GM18526 (cell line): ENCODE measurements around the gene RLF.
A peak's percentile ranks its signal among the peaks of the same experiment; 100 is the strongest.

Source experiments
- POLR2A ChIP-seq: IDR thresholded peaks from 3 replicates; pipeline ENCODE4 v1.6.1; 2011; ENCODE audit not compliant: insufficient read length; ENCODE audit errors: extremely low read depth

Gene RLF

GRCh38 chr1:40161125-40161887, at the start of gene RLF:
RLF (plus strand) TSS chr1:40161387; CDS start chr1:40161400, 13 bp downstream.
- peak; percentile 97 for TF ChIP-seq POLR2A

- no peak for TF ChIP-seq POLR2A
These were observed 46.8 kb upstream of the RLF start for GRCh38 chr1:40114400-40114799.

- no peak for TF ChIP-seq POLR2A
These were observed 41.1 kb upstream of the RLF start for GRCh38 chr1:40120128-40120527.

- TF ChIP-seq POLR2A = no peak
These were observed 38.3 kb upstream of the RLF start for GRCh38 chr1:40122855-40123254.

- no peak for TF ChIP-seq POLR2A
These were observed 30.3 kb upstream of the RLF start for GRCh38 chr1:40130892-40131291.

GRCh38 chr1:40132383-40133311, 28.5 kb upstream of the RLF start:
- no peak for TF ChIP-seq POLR2A

GRCh38 chr1:40133312-40133665, 27.9 kb upstream of the RLF start:
- no peak for TF ChIP-seq POLR2A

GRCh38 chr1:40133839-40134238, 27.3 kb upstream of the RLF start:
- no peak for TF ChIP-seq POLR2A

GRCh38 chr1:40140211-40140973, 20.8 kb upstream of the RLF start:
- TF ChIP-seq POLR2A = no peak

- TF ChIP-seq POLR2A = no peak
These were observed 19.2 kb upstream of the RLF start for GRCh38 chr1:40141878-40142535.

GRCh38 chr1:40143891-40144575, 17.2 kb upstream of the RLF start:
- no peak for TF ChIP-seq POLR2A

- no peak for TF ChIP-seq POLR2A
These were observed 9.6 kb upstream of the RLF start for GRCh38 chr1:40151457-40152079.

GRCh38 chr1:40153073-40153770, 8.0 kb upstream of the RLF start:
- TF ChIP-seq POLR2A = no peak
